ENCODE results near the gene RUSF1. TPM values are rescaled to one million over a fixed set of nuclear protein-coding genes. Genes with fewer than 3 reads are reported as not detected.
A peak's percentile ranks its signal among the peaks of the same experiment; 100 is the strongest.
"Not testable (repeated sequence)": the region's sequence is repeated elsewhere in the genome, so short reads cannot be mapped to it uniquely, and the experiment has no call there.

Gene RUSF1
- total RNA-seq, 1 experiment from 2014 or later, result 59.3 TPM

- TF ChIP-seq REST (IDR thresholded peaks at IDR 0.05; ENCODE audit: low read depth), result no peak
- no peak for TF ChIP-seq JUND (IDR thresholded peaks at IDR 0.05)
- TF ChIP-seq ZNF274 (IDR thresholded peaks at IDR 0.05; ENCODE audit: low read depth, low read length), result no peak
- TF ChIP-seq POLR2AphosphoS5 (IDR thresholded peaks at IDR 0.05; ENCODE audit: low read depth, low read length), result peak; percentile 32
- TF ChIP-seq ELF1 (IDR thresholded peaks at IDR 0.05; ENCODE audit: borderline replicate concordance, low read depth), result no peak
- peak; percentile 35 for TF ChIP-seq TCF7L2 (IDR thresholded peaks at IDR 0.05; ENCODE audit: borderline replicate concordance, extremely low read depth, insufficient read depth, insufficient read length)
- no peak; the same call in 1 of the 2 replicates for TF ChIP-seq SP1 (IDR thresholded peaks at IDR 0.05; ENCODE audit: low read depth)
Measured at GRCh38 chr16:31451681-31452351, 56.4 kb downstream of the RUSF1 start (continued).

- Histone ChIP-seq H3K4me1 (ENCODE audit: control insufficient read depth in 1 of 2, insufficient read depth in 2 of 2, low read length in 2 of 2) (peaks cover 27 to 44% of the 10 kb centered on the region in 2 experiments), H4K20me1 (ENCODE audit: insufficient read depth) (no peaks in the 10 kb centered on the region), H3K4me3 (replicated peaks in 1 of 2; ENCODE audit: low read depth in 1 of 2, low read length in 2 of 2) (no peak overlapping the region), H3K79me2 (ENCODE audit: insufficient read depth, low read length) (peaks cover 11% of the 10 kb centered on the region; the same call in 1 of the 2 replicates), H3K36me3 (ENCODE audit: control insufficient read depth in 1 of 2, insufficient read depth in 2 of 2, low read length in 2 of 2) (no peaks in the 10 kb centered on the region), H3K9ac (ENCODE audit: low read length) (peak overlapping the region; percentile 30), H3K4me2 (ENCODE audit: low read length) (peak overlapping the region; percentile 50), H3K27ac (ENCODE audit: low read depth, low read length) (no peak overlapping the region), H3K27me3 (ENCODE audit: insufficient read depth, low read length) (no peaks in the 10 kb centered on the region), H3K9me3 (ENCODE audit: control insufficient read depth in 1 of 2, insufficient read depth in 1 of 2, low read depth in 1 of 2, low read length in 2 of 2) (no peaks in the 10 kb centered on the region), H3K9me2 (ENCODE audit: insufficient read depth) (no peaks in the 10 kb centered on the region), H2AFZ (ENCODE audit: low read depth, low read length, poor library complexity, severe bottlenecking) (no peak overlapping the region)
- DNase-seq (ENCODE audit: low read depth, low spot score) (no peak), ATAC-seq (no peak)
- TF ChIP-seq ZFX (IDR thresholded peaks at IDR 0.05) (no peak), JUND (IDR thresholded peaks at IDR 0.05) (no peak), RAD21 (IDR thresholded peaks at IDR 0.05; ENCODE audit: low read depth) (no peak), YY1 (IDR thresholded peaks at IDR 0.05; ENCODE audit: extremely low read depth, insufficient replicate concordance, low read depth, low read length) (no peak), EZH2 (IDR thresholded peaks at IDR 0.05) (no peak), ZNF274 (IDR thresholded peaks at IDR 0.05; ENCODE audit: low read depth, low read length) (no peak), POLR2AphosphoS5 (IDR thresholded peaks at IDR 0.05; ENCODE audit: low read depth, low read length) (no peak), MAX (IDR thresholded peaks at IDR 0.05) (no peak)
- intact Hi-C loops (cut with micrococcal nuclease), result loop anchor here (10.0 kb wide), 2 partner anchors 236 to 376 kb away; partner anchors contain the start of genes PYDC1, TRIM72, ZNF646 and ZNF668
- ChIA-PET POLR2A (interaction anchor here (1.3 to 1.7 kb wide), 4 partner anchors 8 to 271 kb away, joined by 3 to 8 read pairs (median 4); partner anchors contain the start of genes FUS and ZNF843), RAD21 (ENCODE audit: low non-redundant PET in 1 of 2, low total read pairs in 2 of 2, uncharacterized antibody in 2 of 2, unreplicated experiment in 2 of 2) (no interaction called here), CTCF (interaction anchor here (0.9 to 6.0 kb wide), 6 partner anchors 7 to 309 kb away, joined by 3 to 36 read pairs (median 4); partner anchors contain the start of genes ARMC5 and ZNF843)
- BruUV-seq (replicated peaks), result no TSS peak
Measured at GRCh38 chr16:31451201-31451600, 57.0 kb downstream of the RUSF1 start.

GRCh38 chr16:31445931-31446330 is 62.3 kb downstream of the RUSF1 start:
- H3K79me2 ChIP-seq (ENCODE audit: insufficient read depth, low read length); H3K4me3 ChIP-seq (replicated peaks in 1 of 2; ENCODE audit: low read depth in 1 of 2, low read length in 2 of 2); H3K9me3 ChIP-seq (ENCODE audit: control insufficient read depth in 1 of 2, insufficient read depth in 1 of 2, low read depth in 1 of 2, low read length in 2 of 2); RAD21 ChIA-PET (ENCODE audit: low non-redundant PET in 1 of 2, low total read pairs in 2 of 2, uncharacterized antibody in 2 of 2, unreplicated experiment in 2 of 2); DNase-seq (ENCODE audit: low read depth, low spot score); H3K36me3 ChIP-seq (ENCODE audit: control insufficient read depth in 1 of 2, insufficient read depth in 2 of 2, low read length in 2 of 2); H3K27me3 ChIP-seq (ENCODE audit: insufficient read depth, low read length); H4K20me1 ChIP-seq (ENCODE audit: insufficient read depth); H3K9ac ChIP-seq (ENCODE audit: low read length); ATAC-seq; POLR2A ChIA-PET; H2AFZ ChIP-seq (ENCODE audit: low read depth, low read length, poor library complexity, severe bottlenecking); H3K9me2 ChIP-seq (ENCODE audit: insufficient read depth); H3K4me2 ChIP-seq (ENCODE audit: low read length); CTCF ChIA-PET; H3K27ac ChIP-seq (ENCODE audit: low read depth, low read length); BruUV-seq (replicated peaks): not testable (repeated sequence)
- peaks cover 4 to 17% of the 10 kb centered on the region in 2 experiments; a peak in 2 of 4 replicates for H3K4me1 ChIP-seq (ENCODE audit: control insufficient read depth in 1 of 2, insufficient read depth in 2 of 2, low read length in 2 of 2)
- intact Hi-C loops (cut with micrococcal nuclease), result loop anchor here (10.0 kb wide), 1 partner anchor 491 kb away; the partner anchor contains the start of gene SETD1A

All from HCT116 (cell line).